Stimulated activated CD4-positive, alpha-beta T cell treated with anti-CD3 and anti-CD28 coated beads, Interleukin-4, amount 100 ng/mL, for 4 hours (primary cell): ENCODE results near the gene KDM4B.
A peak's percentile ranks its signal among the peaks of the same experiment; 100 is the strongest.

Source experiments
- DNase-seq, 2 experiments: peaks; one replicate each; pipeline ENCODE4 v3.0.0-alpha.2; 2020

Gene KDM4B

DNA sequence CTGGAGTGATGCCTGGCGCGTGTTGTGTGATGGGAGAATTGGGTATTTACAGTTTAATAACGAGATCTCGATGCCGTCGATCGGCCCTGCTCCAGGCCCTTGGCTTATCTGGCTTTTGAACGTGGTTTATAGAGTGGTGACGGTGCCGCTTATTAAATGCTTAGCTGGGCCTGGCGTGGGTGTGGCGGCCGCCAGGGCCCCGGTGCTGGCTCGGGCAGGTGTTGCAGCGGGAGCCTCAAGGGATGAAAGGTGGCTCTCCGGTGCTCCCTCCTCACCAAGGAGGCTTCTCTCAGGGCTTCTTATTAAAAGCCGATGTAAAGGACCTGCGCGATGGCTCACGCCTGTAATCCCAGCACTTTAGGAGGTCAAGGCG is 173.8 kb downstream of the KDM4B start:
- no peak for DNase-seq

DNA sequence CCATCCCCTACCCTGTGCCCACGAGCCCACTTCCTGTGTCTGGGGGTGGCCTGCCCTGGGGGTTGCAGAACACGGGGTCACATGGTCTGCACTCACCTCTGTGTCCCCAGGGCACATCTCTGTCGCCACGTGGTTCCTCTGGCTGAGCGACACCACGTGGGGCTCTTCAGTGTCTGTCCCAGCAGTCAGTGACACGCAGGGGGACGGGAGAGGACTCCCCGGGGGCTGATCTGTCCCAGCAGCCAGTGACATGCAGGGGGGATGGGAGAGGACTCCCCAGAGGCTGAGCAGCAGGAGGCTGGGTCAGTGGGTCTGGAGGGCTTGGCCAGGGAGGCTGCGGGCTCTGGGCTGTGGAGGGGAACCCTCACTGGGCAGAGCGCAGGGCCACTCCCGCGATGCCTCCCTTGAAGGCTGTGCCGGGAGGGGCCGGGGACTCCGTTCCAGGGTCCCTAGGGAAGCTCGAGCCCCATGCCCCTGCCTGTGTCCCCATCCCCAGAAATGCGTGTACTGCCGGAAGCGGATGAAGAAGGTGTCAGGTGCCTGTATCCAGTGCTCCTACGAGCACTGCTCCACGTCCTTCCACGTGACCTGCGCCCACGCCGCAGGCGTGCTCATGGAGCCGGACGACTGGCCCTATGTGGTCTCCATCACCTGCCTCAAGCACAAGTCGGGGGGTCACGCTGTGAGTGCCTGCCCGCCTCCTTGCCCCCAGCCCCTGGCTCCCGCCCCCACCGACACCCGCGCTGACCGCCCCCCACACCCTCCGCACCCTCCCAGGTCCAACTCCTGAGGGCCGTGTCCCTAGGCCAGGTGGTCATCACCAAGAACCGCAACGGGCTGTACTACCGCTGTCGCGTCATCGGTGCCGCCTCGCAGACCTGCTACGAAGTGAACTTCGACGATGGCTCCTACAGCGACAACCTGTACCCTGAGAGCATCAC is 174.8 kb downstream of the KDM4B start:
- no peak for DNase-seq

DNA sequence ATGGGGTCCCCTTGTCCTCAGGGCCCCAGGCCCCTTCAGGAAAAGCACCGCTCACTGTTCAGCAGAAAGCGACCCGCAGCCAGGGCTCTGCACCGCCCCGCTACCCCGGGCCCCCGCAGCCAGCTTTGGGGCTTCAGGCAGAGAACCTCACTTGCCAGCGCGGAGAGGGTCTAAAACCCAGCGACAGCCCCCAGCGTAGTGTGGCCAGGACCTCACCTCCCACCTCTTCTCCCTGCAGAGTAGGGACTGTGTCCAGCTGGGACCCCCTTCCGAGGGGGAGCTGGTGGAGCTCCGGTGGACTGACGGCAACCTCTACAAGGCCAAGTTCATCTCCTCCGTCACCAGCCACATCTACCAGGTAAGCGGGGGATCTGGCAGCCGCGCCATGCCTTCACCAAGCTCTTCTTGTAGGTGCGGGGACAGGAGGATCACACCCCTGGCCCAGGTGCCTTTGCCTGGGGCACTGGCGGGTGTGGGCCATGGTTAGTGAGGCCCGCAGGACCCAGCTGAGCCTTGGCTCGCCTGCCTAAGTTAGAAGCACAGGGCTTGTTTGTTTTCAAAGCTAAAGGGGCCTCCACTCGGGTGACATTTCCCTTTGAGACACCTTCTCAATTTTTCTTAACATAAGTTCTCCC is 175.7 kb downstream of the KDM4B start:
- no peak for DNase-seq

DNA sequence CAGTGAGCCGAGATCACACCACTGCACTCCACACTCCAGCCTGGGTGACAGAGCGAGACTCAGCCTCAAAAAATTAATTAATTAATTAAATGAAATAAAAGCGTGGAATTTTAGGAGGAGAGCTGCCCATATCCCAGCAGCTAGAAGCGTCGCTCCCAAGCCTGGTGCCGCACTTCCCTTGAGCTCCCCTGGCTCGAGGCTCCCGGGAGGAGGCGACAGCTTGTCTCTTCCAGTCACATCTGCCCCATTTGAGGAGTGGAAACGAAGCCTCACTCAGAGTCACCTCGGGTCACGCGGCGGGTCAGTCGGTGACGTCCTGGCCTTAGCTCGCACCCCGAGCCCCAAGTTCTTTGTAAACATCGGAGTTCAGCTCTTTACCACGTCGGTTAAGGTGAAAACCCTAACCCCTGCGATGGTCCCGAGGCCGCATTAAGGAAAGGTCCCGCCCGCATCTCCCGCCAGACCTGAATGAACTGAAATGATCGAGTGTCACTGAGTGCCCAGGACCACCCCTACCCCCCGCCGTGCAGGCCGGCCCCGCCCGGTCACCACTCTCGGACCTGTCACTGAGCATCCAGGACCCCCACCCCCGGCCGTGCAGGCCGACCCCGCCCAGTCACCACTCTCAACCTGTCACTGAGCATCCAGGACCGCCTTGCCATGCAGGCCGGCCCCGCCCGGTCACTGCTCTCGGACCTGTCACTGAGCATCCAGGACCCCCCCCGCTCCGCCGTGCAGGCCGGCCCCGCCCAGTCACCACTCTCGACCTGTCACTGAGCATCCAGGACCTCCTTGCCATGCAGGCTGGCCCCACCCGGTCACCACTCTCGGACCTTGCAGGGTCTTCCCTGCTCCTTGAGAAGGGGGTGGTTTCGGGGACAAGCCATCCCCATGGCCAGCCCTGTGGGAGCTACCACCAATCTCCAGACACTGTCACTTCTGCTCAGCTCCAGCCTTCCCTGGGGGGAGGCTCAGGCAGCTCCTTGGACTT is 176.9 kb downstream of the KDM4B start:
- no peak for DNase-seq

DNA sequence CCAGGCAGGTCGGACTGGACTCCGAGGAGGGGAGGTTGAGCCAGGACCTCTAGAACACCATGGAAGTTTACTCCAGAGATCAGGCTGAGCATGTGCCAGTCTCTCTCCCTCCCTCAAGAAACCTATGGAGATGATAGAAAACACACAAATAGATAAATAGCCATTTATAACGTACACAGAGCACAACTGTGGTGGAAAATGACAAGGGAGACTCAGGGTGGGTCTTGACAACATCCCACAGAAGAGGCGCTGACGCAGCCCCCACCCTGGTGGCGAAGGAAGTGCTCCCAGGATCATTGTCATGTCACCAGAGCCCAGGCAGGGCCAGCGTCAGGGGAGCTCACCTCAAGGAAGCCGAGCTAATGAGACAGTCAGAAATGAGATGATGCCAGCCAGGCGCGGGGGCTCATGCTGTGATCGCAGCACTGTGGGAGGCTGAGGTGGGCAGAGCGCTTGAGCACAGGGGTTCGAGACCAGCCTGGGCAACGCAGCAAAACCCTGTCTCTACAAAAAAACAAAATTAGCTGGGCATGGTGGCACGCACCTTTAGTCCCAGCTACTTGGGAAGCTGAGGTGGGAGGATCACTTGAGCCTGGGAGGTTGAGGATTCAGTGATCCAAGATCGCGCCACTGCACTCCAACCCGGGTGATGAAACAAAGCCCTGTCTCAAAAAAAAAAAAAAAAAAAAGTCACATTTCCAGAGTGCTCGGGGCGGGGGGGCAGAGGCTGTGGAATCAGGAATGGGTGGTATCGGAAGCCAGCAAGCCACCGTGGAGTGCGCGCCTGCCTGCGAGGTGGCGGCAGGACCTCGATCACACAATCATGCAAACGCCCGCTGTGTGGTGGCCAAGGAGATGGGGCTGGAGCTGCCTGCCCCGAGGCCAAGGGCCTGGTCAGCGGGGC is 178.4 kb downstream of the KDM4B start:
- DNase-seq, result no peak

DNA sequence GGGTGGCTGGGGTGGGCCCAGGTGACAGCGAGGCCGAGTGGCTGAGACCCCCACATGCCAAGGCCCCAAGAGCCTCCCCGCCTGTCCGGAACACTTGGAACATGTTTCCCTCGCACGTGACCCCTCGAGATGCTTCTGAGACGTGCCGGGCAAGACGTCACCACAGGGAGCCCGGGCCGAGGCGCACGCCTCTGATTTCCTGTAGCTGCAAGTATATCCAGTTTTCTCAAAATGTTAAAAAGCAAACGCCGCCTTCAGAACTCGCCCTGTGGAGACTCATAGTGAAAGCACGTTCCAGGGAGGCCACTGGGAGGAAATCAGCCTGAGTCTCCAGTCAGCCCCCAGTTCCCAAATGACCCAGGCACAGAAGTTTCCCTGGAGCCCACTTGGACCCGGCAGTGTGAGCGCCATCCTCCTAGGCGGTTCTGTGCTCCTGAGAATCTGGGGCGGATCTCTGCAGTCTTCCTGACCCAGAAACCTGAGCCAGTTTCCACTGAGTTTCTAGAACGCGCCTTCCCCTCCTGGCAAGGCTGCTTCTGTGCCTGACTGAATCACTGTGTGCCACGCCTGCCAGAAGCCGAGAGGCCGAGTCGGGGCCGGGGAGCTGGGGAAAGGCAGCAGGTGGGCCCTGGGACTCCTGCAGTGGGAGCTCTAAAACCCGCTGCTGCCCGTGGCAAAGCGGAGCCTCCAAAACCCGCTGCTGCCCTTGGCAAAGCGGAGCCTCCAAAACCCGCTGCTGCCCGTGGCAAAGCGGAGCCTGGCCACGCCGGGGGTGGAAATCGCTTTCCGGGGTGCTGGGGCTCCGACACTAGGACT is 179.3 kb downstream of the KDM4B start:
- no peak for DNase-seq

DNA sequence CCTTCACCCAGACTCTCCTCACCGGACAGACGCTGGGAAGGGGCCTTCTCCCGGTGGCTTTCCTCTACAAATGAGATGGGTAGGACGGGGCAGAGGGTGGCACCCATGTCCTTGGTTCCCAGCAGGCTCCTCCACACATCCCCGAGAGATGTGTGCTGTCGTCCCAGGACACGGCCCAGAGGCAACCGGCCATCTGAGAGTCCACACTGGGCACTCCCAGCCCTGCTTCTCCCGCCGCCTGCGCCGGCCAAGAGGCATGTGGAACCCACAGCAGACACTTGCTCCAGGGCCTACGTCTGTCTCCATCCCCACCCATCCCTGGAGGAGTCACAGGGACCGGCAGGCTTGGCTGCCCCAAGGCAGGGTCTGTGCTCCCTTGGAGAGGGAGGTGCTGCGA is 179.9 kb downstream of the KDM4B start:
- DNase-seq, result no peak

DNA sequence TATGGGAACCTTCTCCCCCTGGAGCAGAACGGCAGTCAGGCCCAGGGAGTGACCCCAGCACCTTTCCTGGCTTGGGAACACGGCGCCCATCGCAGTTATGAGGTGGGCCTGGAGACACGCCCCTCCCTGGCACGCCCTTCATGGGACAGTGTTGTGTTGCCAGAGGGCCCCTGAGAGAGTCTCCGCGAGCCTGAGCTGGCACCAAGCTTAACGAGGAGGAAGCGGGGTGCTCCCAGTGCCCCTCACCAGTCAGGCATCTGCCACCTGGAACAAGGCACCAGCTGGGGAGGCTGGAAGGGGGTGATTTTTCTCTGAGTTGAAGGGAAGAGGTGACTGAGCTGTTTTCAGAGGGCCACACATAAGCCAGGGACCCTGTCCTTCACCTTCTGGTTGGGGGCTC is 180.6 kb downstream of the KDM4B start:
- no peak for DNase-seq

DNA sequence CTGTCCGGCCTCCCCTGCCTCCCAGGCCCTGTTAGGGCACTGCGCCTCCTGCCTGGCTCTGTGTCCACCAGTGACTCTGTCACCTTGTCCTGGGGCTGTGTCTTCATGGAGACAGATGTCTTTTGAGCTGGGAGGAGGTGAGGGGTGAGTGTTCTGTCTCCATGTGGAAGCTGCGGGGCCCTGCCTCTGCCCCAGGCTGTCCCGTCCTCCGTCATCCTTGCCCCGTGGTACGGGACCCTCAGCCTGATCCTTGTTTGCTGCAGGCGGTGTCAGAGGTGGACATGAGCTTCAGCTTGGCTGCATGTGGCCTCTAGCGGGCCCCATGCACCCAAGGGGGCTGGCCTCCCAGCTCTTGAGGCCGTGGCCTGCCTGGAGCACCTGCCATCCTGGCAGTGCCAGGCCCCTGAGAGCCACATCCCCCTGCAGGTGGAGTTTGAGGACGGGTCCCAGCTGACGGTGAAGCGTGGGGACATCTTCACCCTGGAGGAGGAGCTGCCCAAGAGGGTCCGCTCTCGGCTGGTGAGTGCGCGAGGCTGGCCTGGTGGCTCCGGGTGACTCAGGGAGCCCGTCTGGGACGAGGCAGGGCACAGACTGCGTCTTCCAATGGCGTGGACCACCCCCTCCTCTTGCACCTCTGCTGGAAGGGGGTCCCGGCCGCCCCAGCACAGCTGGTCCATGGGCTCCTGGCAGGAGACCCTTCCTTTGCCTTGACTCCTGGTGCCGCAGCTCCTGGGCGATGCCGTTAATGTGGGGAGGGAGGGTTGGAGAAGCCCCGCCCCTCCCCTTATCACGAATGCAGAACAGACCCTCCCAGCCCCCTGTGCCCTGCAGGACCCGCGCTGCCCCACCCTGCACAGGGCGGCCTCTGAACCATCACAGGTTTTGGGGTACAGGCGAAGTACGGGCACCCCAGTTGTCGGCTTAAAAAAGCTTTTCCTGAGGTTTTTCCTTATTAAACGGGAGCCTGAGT is 181.3 kb downstream of the KDM4B start:
- DNase-seq, result no peak

DNA sequence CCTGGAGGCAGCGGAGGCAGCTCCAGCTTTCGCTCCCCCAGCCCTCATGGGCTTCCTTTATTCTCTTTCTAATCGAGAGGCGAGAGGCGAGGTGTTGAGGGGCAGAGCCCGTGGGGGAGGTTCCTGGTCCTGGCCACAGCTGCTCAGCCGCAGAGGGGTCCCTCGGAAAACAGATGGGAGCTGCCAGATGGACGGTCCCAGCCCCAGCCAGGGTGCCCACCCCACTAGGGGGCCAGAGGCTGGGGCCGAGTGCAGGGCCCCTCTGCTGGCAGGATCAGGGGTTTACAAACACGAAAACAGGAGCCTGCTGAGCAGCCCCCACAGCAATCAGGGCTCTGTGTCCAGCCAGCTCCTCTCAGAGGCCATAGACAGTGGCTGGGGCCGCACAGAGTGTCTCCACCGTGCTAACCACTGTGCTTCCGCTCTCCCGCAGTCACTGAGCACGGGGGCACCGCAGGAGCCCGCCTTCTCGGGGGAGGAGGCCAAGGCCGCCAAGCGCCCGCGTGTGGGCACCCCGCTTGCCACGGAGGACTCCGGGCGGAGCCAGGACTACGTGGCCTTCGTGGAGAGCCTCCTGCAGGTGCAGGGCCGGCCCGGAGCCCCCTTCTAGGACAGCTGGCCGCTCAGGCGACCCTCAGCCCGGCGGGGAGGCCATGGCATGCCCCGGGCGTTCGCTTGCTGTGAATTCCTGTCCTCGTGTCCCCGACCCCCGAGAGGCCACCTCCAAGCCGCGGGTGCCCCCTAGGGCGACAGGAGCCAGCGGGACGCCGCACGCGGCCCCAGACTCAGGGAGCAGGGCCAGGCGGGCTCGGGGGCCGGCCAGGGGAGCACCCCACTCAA is 182.2 kb downstream of the KDM4B start:
- DNase-seq, result no peak

DNA sequence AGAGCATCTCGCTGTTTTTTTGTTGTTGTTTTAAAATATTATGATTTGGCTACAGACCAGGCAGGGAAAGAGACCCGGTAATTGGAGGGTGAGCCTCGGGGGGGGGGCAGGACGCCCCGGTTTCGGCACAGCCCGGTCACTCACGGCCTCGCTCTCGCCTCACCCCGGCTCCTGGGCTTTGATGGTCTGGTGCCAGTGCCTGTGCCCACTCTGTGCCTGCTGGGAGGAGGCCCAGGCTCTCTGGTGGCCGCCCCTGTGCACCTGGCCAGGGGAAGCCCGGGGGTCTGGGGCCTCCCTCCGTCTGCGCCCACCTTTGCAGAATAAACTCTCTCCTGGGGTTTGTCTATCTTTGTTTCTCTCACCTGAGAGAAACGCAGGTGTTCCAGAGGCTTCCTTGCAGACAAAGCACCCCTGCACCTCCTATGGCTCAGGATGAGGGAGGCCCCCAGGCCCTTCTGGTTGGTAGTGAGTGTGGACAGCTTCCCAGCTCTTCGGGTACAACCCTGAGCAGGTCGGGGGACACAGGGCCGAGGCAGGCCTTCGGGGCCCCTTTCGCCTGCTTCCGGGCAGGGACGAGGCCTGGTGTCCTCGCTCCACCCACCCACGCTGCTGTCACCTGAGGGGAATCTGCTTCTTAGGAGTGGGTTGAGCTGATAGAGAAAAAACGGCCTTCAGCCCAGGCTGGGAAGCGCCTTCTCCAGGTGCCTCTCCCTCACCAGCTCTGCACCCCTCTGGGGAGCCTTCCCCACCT is 183.3 kb downstream of the KDM4B start:
- DNase-seq, result no peak

DNA sequence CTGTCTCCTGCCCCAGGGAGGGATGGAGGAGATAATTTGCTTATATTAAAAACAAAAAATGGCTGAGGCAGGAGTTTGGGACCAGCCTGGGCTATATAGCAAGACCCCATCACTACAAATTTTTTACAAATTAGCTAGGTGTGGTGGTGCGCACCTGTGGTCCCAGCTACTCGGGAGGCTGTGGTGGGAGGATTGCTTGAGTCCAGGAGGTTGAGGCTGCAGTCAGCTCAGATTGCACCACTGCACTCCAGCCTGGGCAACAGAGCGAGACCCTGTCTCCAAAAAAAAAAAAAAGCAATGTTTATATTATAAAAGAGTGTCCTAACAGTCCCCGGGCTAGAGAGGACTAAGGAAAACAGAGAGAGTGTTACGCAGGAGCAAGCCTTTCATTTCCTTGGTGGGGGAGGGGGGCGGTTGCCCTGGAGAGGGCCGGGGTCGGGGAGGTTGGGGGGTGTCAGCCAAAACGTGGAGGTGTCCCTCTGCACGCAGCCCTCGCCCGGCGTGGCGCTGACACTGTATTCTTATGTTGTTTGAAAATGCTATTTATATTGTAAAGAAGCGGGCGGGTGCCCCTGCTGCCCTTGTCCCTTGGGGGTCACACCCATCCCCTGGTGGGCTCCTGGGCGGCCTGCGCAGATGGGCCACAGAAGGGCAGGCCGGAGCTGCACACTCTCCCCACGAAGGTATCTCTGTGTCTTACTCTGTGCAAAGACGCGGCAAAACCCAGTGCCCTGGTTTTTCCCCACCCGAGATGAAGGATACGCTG is 184.0 kb downstream of the KDM4B start:
- DNase-seq, result no peak

DNA sequence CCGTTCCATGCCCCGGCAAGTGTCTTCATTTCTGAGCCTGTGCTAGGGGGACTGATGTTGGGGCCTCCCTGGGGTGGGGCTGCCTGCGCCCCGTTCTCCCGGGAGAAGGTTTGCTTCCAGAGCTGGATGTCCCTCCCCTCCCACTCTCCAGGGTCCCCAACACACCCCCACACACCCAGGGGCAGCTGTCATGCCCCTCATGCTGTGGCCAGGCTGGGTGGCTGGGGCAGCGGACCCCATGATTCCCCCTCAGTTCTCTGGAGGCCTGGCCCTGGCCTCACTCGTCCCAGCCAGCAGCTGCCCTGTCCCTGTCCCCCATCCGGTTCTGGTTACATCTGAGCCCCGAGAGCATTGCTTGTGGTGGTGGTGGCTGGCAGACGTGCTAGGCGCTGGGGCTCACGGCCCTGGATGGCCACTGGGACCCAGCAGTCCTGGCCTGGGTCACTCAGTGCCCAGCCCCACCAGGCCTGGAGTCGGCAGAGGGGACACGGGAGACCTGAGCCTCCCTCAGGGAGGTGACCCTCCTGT is 184.8 kb downstream of the KDM4B start:
- no peak for DNase-seq

DNA sequence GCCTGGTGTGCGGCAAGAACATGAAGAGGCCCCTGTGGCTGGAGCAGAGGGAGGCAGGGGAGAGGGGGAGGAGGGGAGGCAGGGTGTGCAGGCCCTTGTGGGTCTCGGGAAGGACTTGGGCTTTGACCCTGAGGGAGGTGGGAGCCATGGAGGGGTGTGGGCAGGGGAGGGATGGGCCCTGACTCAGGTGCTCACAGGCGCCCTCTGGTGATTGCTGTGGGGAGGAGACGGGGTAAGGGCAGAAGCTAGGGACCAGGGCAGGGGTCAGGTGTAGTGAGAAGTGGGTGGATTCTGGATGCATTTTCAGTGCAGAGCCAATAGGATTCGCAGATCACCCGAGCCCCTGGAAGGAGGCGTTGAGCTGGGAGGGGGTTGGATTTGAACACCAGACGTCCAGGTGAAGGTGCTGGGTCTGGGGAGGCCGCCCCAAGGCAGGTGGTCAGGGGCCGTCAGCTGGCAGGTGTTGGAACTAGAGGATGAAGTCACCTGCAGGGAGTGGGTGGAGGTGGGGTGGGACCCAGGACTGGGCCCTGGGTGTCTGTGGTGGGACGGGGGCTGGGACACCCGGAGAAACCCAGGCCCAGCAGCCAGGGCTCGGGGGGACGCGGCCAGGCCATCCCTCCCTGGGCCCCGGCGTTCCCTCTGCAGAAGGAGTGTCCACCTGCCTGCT is 185.4 kb downstream of the KDM4B start:
- DNase-seq, result peak in 1 of 2 experiments; percentile 39

DNA sequence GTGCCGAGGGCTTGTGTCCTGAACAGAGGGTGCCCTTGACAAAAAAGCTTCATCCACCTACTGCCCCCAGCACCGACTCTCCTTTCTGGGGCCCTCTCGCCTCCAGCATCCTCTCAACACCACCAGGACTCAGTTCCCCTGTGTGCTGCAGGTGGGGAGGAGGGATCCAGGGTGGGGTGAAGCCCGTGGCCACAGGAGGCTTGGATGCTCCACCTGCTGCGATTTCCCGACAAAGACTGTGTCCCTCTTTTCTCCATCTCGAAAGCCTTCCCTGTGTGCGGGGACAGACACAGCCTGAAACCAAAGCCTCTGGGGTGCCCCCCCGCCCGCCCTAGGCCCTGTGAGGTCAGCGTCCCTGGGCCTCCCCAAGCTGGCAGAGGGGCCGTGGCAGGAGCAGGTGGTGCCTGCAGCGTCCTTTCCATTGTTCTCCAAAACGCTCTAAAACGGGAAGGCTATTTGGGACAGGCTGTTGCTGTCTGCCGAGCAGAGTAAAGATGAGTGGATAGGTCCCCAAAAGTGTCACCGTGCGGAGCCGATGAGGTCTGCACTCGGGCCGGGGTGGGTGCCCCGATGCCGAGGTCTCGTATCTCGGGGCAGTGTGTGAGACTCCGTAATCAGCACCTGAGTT is 186.0 kb downstream of the KDM4B start:
- no peak for DNase-seq

DNA sequence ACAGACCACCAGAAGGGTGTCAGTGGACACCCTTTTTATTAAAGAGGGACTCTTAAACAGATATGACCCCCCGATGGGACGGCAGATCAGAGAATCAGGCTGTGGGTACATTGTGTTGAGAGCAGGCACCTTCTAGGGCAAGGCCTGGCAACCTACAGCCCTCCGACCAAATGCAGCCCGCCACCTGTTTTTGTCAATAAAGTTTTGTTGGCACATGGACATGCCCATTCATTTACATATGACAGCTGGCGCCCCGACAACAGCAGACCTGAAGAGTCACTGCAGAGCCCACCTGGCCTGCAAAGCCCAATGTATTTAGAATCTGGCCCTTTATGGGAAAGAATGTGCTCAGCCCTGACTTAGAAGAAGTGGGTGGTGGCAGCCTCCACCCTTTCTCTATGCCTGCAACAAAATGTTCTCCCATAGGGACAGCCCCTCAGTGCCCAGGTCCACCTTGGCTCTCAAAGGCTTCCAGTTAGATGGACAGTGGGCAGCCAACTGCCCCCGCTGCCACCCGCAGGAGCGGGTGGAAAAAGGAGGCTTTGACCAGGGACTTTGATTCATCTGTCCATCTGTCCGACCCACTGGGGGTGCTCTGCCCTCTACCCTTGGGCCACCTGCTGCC is 186.8 kb downstream of the KDM4B start:
- DNase-seq, result no peak
